MM.1S (cell line): Measurements from ENCODE around the gene AOC3.

Source experiments
- CTCF ChIP-seq: fragments of 300-600 bp; sonication (generic); IDR thresholded peaks from 2 replicates; pipeline ENCODE4 v1.5.1; 2016; ENCODE audit warnings: antibody characterized with exemption, low read length, mixed read lengths
- EZH2 ChIP-seq: fragments of 300-600 bp; sonication (generic); optimal IDR thresholded peaks from 2 replicates; pipeline ENCODE3; 2017; ENCODE audit warnings: low read depth, mild to moderate bottlenecking, antibody characterized with exemption, low read length, mixed read lengths
- EZH2phosphoT487 ChIP-seq: fragments of 300-600 bp; sonication (generic); IDR thresholded peaks from 2 replicates; pipeline ENCODE4 v1.6.1; 2018; ENCODE audit warnings: antibody characterized with exemption, low read length

- TF ChIP-seq CTCF = peak; percentile 3; the same call in 1 of the 2 replicates
- no peak for TF ChIP-seq EZH2phosphoT487
- TF ChIP-seq EZH2 = no peak
These were observed 2.0 kb downstream of the AOC3 start for GRCh38 chr17:42853004-42853403.
